HG03159 (cell line): ENCODE data around the gene SNRPD3.
"Not testable (repeated sequence)": the region's sequence is repeated elsewhere in the genome, so short reads cannot be mapped to it uniquely, and the experiment has no call there.

Experiments used
- ATAC-seq: cut with Tn5 transposase; IDR thresholded peaks from one replicate; pipeline ENCODE4 v1.9.1; 2021; ENCODE audit warnings: mild to moderate bottlenecking, moderate library complexity; ENCODE audit not compliant: unreplicated experiment

The SNRPD3 gene

GRCh38 chr22:24530968-24531367 lies 24.8 kb upstream of the SNRPD3 start:
- ATAC-seq, result not testable (repeated sequence)

- no peak for ATAC-seq
Observed at GRCh38 chr22:24532075-24532474, 23.7 kb upstream of the SNRPD3 start.

- ATAC-seq, result no peak
Observed at GRCh38 chr22:24535348-24535747, 20.5 kb upstream of the SNRPD3 start.

GRCh38 chr22:24536089-24536488 lies 19.7 kb upstream of the SNRPD3 start:
- ATAC-seq, result no peak

GRCh38 chr22:24540470-24540869 lies 15.3 kb upstream of the SNRPD3 start:
- no peak for ATAC-seq

GRCh38 chr22:24541681-24542515 lies 13.9 kb upstream of the SNRPD3 start:
- no peak for ATAC-seq

- ATAC-seq, result no peak
Observed at GRCh38 chr22:24542641-24543040, 13.2 kb upstream of the SNRPD3 start.

- no peak for ATAC-seq
Observed at GRCh38 chr22:24543185-24543601, 12.6 kb upstream of the SNRPD3 start.

GRCh38 chr22:24543679-24544243 lies 12.0 kb upstream of the SNRPD3 start:
- ATAC-seq, result no peak

- ATAC-seq, result no peak
Observed at GRCh38 chr22:24548812-24549211, 7.0 kb upstream of the SNRPD3 start.

- ATAC-seq, result no peak
Observed at GRCh38 chr22:24550028-24550901, 5.5 kb upstream of the SNRPD3 start.

GRCh38 chr22:24550902-24551435 lies 4.8 kb upstream of the SNRPD3 start:
- ATAC-seq, result no peak

GRCh38 chr22:24552503-24553286 lies 3.1 kb upstream of the SNRPD3 start:
- not testable (repeated sequence) for ATAC-seq

GRCh38 chr22:24553597-24554312 lies 2.0 kb upstream of the SNRPD3 start:
- no peak for ATAC-seq

GRCh38 chr22:24554313-24555164 lies 1.3 kb upstream of the SNRPD3 start, which contains the start of gene GUCD1:
Gene GUCD1 (minus strand): TSS chr22:24555138. CDS start chr22:24554991, 147 bp downstream.
- peak; percentile 9 for ATAC-seq

- ATAC-seq, result no peak
Observed at GRCh38 chr22:24559471-24559870, 3.7 kb downstream of the SNRPD3 start.

- ATAC-seq, result no peak
Observed at GRCh38 chr22:24563246-24563645, 7.4 kb downstream of the SNRPD3 start.

- no peak for ATAC-seq
Observed at GRCh38 chr22:24564376-24565058, 8.7 kb downstream of the SNRPD3 start.
